Measurements from ENCODE around the gene EPN1. TPM values are rescaled to one million over a fixed set of nuclear protein-coding genes. Genes with fewer than 3 reads are reported as not detected.

The EPN1 gene
- total and polyA plus RNA-seq, 2 of the 8 experiments (the other 6 are each of a cell fraction or from before 2014, with no cell fraction given) = 49.6 to 200 TPM

DNA sequence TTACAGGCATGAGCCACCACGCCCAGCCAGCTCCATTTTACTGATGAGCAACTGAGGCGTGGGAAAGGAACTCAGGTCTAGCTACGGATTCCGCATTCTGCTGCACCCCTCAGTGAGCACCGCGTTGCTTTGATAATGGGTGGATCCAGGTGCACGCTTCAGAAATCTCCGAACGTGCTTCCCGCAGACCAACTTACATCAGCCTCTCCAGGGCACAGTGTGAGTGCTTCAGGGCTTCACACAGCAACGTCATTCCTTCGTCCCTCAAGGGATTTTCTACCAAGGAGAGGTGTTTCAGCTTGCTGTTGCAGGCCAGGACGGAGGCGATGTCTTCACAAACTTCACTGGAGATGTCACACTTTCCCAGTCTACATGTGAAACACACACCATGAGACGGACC lies 41.5 kb downstream of the EPN1 start (continued):
- TF ChIP-seq, protein P1, sequence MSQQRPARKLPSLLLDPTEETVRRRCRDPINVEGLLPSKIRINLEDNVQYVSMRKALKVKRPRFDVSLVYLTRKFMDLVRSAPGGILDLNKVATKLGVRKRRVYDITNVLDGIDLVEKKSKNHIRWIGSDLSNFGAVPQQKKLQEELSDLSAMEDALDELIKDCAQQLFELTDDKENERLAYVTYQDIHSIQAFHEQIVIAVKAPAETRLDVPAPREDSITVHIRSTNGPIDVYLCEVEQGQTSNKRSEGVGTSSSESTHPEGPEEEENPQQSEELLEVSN (IDR thresholded peaks at IDR 0.05) = no peak
- TF ChIP-seq JUND (IDR thresholded peaks at IDR 0.05; ENCODE audit: low read length) (no peak), NANOG (IDR thresholded peaks at IDR 0.05; ENCODE audit: insufficient read depth, low read depth, low read length, poor library complexity, severe bottlenecking) (no peak)

All from H1 (cell line).